Testis (tissue), 2 donors: Measurements from ENCODE around the gene COL12A1.

Experiments
- POLR2A ChIP-seq: fragments of 450-650 bp; IDR thresholded peaks from one replicate; pipeline ENCODE4 v1.6.1; 2017; ENCODE audit warnings: antibody characterized with exemption, mild to moderate bottlenecking, moderate library complexity
- TF ChIP-seq, protein P1 (sequence below), 3 experiments: fragments of 450-650 bp in 2 of 3; fragments of 200-600 bp in 1 of 3; sonication (generic) in 1 of 3; IDR thresholded peaks; one replicate each; pipeline ENCODE4 v1.5.1; 2016 to 2019; ENCODE audit warnings: antibody characterized with exemption in 3 of 3, mild to moderate bottlenecking in 2 of 3, moderate library complexity in 1 of 3

DNA sequence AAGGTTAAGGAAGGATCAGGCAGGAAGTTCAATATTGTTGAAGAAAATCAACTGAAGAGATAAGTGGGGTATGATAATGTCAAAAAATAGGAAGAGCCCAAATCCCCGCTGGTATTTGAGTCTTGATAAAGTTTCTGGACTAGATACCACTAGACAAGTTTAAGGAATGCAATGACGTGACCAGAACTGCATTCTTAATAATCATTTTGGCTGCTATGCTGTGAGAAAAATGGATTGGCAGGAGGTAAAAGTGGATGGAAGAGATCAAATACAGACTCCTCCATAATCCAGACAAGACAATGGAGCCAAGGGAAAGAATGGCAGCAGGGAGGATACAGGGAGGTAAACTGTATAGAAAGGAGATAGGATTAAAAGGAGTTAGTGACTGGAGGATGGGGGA is 128.2 kb downstream of the COL12A1 start:
- TF ChIP-seq POLR2A = no peak
- TF ChIP-seq, protein P1, sequence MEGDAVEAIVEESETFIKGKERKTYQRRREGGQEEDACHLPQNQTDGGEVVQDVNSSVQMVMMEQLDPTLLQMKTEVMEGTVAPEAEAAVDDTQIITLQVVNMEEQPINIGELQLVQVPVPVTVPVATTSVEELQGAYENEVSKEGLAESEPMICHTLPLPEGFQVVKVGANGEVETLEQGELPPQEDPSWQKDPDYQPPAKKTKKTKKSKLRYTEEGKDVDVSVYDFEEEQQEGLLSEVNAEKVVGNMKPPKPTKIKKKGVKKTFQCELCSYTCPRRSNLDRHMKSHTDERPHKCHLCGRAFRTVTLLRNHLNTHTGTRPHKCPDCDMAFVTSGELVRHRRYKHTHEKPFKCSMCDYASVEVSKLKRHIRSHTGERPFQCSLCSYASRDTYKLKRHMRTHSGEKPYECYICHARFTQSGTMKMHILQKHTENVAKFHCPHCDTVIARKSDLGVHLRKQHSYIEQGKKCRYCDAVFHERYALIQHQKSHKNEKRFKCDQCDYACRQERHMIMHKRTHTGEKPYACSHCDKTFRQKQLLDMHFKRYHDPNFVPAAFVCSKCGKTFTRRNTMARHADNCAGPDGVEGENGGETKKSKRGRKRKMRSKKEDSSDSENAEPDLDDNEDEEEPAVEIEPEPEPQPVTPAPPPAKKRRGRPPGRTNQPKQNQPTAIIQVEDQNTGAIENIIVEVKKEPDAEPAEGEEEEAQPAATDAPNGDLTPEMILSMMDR (IDR thresholded peaks at IDR 0.05) = no peak
